ENCODE measurements around the gene CHD6. TPM values are rescaled to one million over a fixed set of nuclear protein-coding genes. Genes with fewer than 3 reads are reported as not detected.
"Not testable (repeated sequence)": the region's sequence is repeated elsewhere in the genome, so short reads cannot be mapped to it uniquely, and the experiment has no call there.

CHD6 gene
- total RNA-seq, 1 donor = 90.5 TPM

GRCh38 chr20:41551011-41551705 is 67.0 kb downstream of the CHD6 start:
- Histone ChIP-seq H3K4me1 (ENCODE audit: insufficient read depth, low read length) (no peaks in the 10 kb centered on the region), H3K4me3 (ENCODE audit: low read length) (no peak overlapping the region), H3K9me3 (ENCODE audit: low read depth, low read length) (no peaks in the 10 kb centered on the region), H3K27me3 (ENCODE audit: insufficient read depth, low read length) (no peaks in the 10 kb centered on the region)

- Histone ChIP-seq H3K4me3 (ENCODE audit: low read length) (no peak overlapping the region), H3K27me3 (ENCODE audit: insufficient read depth, low read length) (no peaks in the 10 kb centered on the region), H3K4me1 (ENCODE audit: insufficient read depth, low read length) (no peaks in the 10 kb centered on the region), H3K9me3 (ENCODE audit: low read depth, low read length) (no peaks in the 10 kb centered on the region)
Measured at GRCh38 chr20:41547221-41547620, 71.0 kb downstream of the CHD6 start.

GRCh38 chr20:41546535-41546934 is 71.6 kb downstream of the CHD6 start:
- H3K27me3 ChIP-seq (ENCODE audit: insufficient read depth, low read length) = no peaks in the 10 kb centered on the region
- no peaks in the 10 kb centered on the region for H3K4me1 ChIP-seq (ENCODE audit: insufficient read depth, low read length)
- H3K4me3 ChIP-seq (ENCODE audit: low read length) = no peak overlapping the region
- H3K9me3 ChIP-seq (ENCODE audit: low read depth, low read length) = no peaks in the 10 kb centered on the region

GRCh38 chr20:41544472-41544871 is 73.7 kb downstream of the CHD6 start:
- Histone ChIP-seq H3K27me3 (ENCODE audit: insufficient read depth, low read length) (no peaks in the 10 kb centered on the region), H3K4me1 (ENCODE audit: insufficient read depth, low read length) (no peaks in the 10 kb centered on the region), H3K9me3 (ENCODE audit: low read depth, low read length) (no peaks in the 10 kb centered on the region), H3K4me3 (ENCODE audit: low read length) (no peak overlapping the region)

- no peaks in the 10 kb centered on the region for H3K27me3 ChIP-seq (ENCODE audit: insufficient read depth, low read length)
- no peaks in the 10 kb centered on the region for H3K4me1 ChIP-seq (ENCODE audit: insufficient read depth, low read length)
- no peak overlapping the region for H3K4me3 ChIP-seq (ENCODE audit: low read length)
- H3K9me3 ChIP-seq (ENCODE audit: low read depth, low read length) = no peaks in the 10 kb centered on the region
Measured at GRCh38 chr20:41540918-41541317, 77.3 kb downstream of the CHD6 start.

- no peaks in the 10 kb centered on the region for H3K9me3 ChIP-seq (ENCODE audit: low read depth, low read length)
- H3K4me1 ChIP-seq (ENCODE audit: insufficient read depth, low read length) = no peaks in the 10 kb centered on the region
- no peaks in the 10 kb centered on the region for H3K27me3 ChIP-seq (ENCODE audit: insufficient read depth, low read length)
- H3K4me3 ChIP-seq (ENCODE audit: low read length) = no peak overlapping the region
Measured at GRCh38 chr20:41540459-41540858, 77.7 kb downstream of the CHD6 start.

GRCh38 chr20:41538810-41539596 is 79.2 kb downstream of the CHD6 start:
- Histone ChIP-seq H3K4me1 (ENCODE audit: insufficient read depth, low read length) (no peaks in the 10 kb centered on the region), H3K4me3 (ENCODE audit: low read length) (no peak overlapping the region), H3K9me3 (ENCODE audit: low read depth, low read length) (no peaks in the 10 kb centered on the region), H3K27me3 (ENCODE audit: insufficient read depth, low read length) (no peaks in the 10 kb centered on the region)

- no peak overlapping the region for H3K4me3 ChIP-seq (ENCODE audit: low read length)
- H3K4me1 ChIP-seq (ENCODE audit: insufficient read depth, low read length) = no peaks in the 10 kb centered on the region
- no peaks in the 10 kb centered on the region for H3K9me3 ChIP-seq (ENCODE audit: low read depth, low read length)
- H3K27me3 ChIP-seq (ENCODE audit: insufficient read depth, low read length) = no peaks in the 10 kb centered on the region
Measured at GRCh38 chr20:41537865-41538264, 80.3 kb downstream of the CHD6 start.

- H3K9me3 ChIP-seq (ENCODE audit: low read depth, low read length); H3K4me1 ChIP-seq (ENCODE audit: insufficient read depth, low read length); H3K27me3 ChIP-seq (ENCODE audit: insufficient read depth, low read length); H3K4me3 ChIP-seq (ENCODE audit: low read length): not testable (repeated sequence)
Measured at GRCh38 chr20:41535551-41535950, 82.6 kb downstream of the CHD6 start.

GRCh38 chr20:41534842-41535241 is 83.3 kb downstream of the CHD6 start:
- Histone ChIP-seq H3K4me1 (ENCODE audit: insufficient read depth, low read length) (no peaks in the 10 kb centered on the region), H3K27me3 (ENCODE audit: insufficient read depth, low read length) (no peaks in the 10 kb centered on the region), H3K4me3 (ENCODE audit: low read length) (no peak overlapping the region), H3K9me3 (ENCODE audit: low read depth, low read length) (no peaks in the 10 kb centered on the region)

GRCh38 chr20:41534170-41534569 is 84.0 kb downstream of the CHD6 start:
- H3K9me3 ChIP-seq (ENCODE audit: low read depth, low read length) = no peaks in the 10 kb centered on the region
- no peak overlapping the region for H3K4me3 ChIP-seq (ENCODE audit: low read length)
- no peaks in the 10 kb centered on the region for H3K4me1 ChIP-seq (ENCODE audit: insufficient read depth, low read length)
- no peaks in the 10 kb centered on the region for H3K27me3 ChIP-seq (ENCODE audit: insufficient read depth, low read length)

GRCh38 chr20:41533537-41534136 is 84.5 kb downstream of the CHD6 start:
- no peaks in the 10 kb centered on the region for H3K4me1 ChIP-seq (ENCODE audit: insufficient read depth, low read length)
- H3K4me3 ChIP-seq (ENCODE audit: low read length) = no peak overlapping the region
- no peaks in the 10 kb centered on the region for H3K27me3 ChIP-seq (ENCODE audit: insufficient read depth, low read length)
- H3K9me3 ChIP-seq (ENCODE audit: low read depth, low read length) = no peaks in the 10 kb centered on the region

GRCh38 chr20:41532935-41533334 is 85.2 kb downstream of the CHD6 start:
- Histone ChIP-seq H3K27me3 (ENCODE audit: insufficient read depth, low read length) (no peaks in the 10 kb centered on the region), H3K4me1 (ENCODE audit: insufficient read depth, low read length) (no peaks in the 10 kb centered on the region), H3K9me3 (ENCODE audit: low read depth, low read length) (no peaks in the 10 kb centered on the region), H3K4me3 (ENCODE audit: low read length) (no peak overlapping the region)

- no peaks in the 10 kb centered on the region for H3K27me3 ChIP-seq (ENCODE audit: insufficient read depth, low read length)
- no peaks in the 10 kb centered on the region for H3K4me1 ChIP-seq (ENCODE audit: insufficient read depth, low read length)
- no peak overlapping the region for H3K4me3 ChIP-seq (ENCODE audit: low read length)
- H3K9me3 ChIP-seq (ENCODE audit: low read depth, low read length) = no peaks in the 10 kb centered on the region
Measured at GRCh38 chr20:41531518-41532275, 86.5 kb downstream of the CHD6 start.

- H3K9me3 ChIP-seq (ENCODE audit: low read depth, low read length) = no peaks in the 10 kb centered on the region
- H3K27me3 ChIP-seq (ENCODE audit: insufficient read depth, low read length) = no peaks in the 10 kb centered on the region
- no peak overlapping the region for H3K4me3 ChIP-seq (ENCODE audit: low read length)
- H3K4me1 ChIP-seq (ENCODE audit: insufficient read depth, low read length) = no peaks in the 10 kb centered on the region
Measured at GRCh38 chr20:41530923-41531322, 87.3 kb downstream of the CHD6 start.

Measured in mononuclear cell (primary cell).